Liver (tissue), 3 donors: ENCODE measurements around the gene LRRC4B.

ENCODE experiments used
- ATF3 ChIP-seq: IDR thresholded peaks from 2 replicates; pipeline ENCODE4 v1.6.1; 2016; ENCODE audit warnings: antibody characterized with exemption
- CTCF ChIP-seq: fragments of 150-350 bp; IDR thresholded peaks from 2 replicates; pipeline ENCODE4 v1.5.1; 2017; ENCODE audit warnings: improper control_type of control experiment, low read depth, low read length; ENCODE audit not compliant: missing input control
- EGR1 ChIP-seq, 2 donors: IDR thresholded peaks; 2 replicates each; pipeline ENCODE4 v1.6.1; 2016 to 2018; ENCODE audit warnings: antibody characterized with exemption in 2 of 2, low read depth in 2 of 2
- FOXA1 ChIP-seq: IDR thresholded peaks from 2 replicates; pipeline ENCODE4 v1.6.1; 2016; ENCODE audit warnings: antibody characterized with exemption
- FOXA2 ChIP-seq: IDR thresholded peaks from 2 replicates; pipeline ENCODE4 v1.6.1; 2016; ENCODE audit warnings: antibody characterized with exemption
- GABPA ChIP-seq, 2 donors: IDR thresholded peaks in 1 of 2; conservative IDR thresholded peaks in 1 of 2; 2 replicates each; pipeline ENCODE4 v1.6.1; 2016; ENCODE audit warnings: antibody characterized with exemption in 2 of 2, mild to moderate bottlenecking in 1 of 2, moderate library complexity in 1 of 2
- JUND ChIP-seq, 2 donors: IDR thresholded peaks; 2 replicates each; pipeline ENCODE4 v1.6.1; 2016; ENCODE audit warnings: antibody characterized with exemption in 2 of 2
- RAD21 ChIP-seq, 2 donors: IDR thresholded peaks; 2 replicates each; pipeline ENCODE4 v1.6.1; 2016; ENCODE audit warnings: antibody characterized with exemption in 2 of 2, mild to moderate bottlenecking in 2 of 2
- TAF1 ChIP-seq: conservative IDR thresholded peaks from 2 replicates; pipeline ENCODE4 v1.6.1; 2016; ENCODE audit warnings: antibody characterized with exemption, mild to moderate bottlenecking
- YY1 ChIP-seq: IDR thresholded peaks from 2 replicates; pipeline ENCODE4 v1.6.1; 2016; ENCODE audit warnings: antibody characterized with exemption, mild to moderate bottlenecking
- ZBTB33 ChIP-seq: IDR thresholded peaks from 2 replicates; pipeline ENCODE4 v1.6.1; 2016; ENCODE audit warnings: antibody characterized with exemption
- donor health status: healthy.
- donor health status: healthy.

GRCh38 chr19:50567882-50568727, at the start of gene LRRC4B:
- no peak for TF ChIP-seq CTCF
- TF ChIP-seq RAD21 (IDR thresholded peaks at IDR 0.05), result no peak
- TF ChIP-seq FOXA1, result no peak
- TF ChIP-seq ZBTB33, result no peak
- no peak for TF ChIP-seq ATF3
- no peak for TF ChIP-seq YY1
- TF ChIP-seq TAF1, result no peak
- no peak for TF ChIP-seq JUND (IDR thresholded peaks at IDR 0.05)
- no peak for TF ChIP-seq GABPA (IDR thresholded peaks at IDR 0.05 in 1 of 2, conservative IDR thresholded peaks at IDR 0.05 in 1 of 2)
- TF ChIP-seq EGR1 (IDR thresholded peaks at IDR 0.05; ENCODE audit: low read depth in 2 of 2), result no peak
- TF ChIP-seq FOXA2, result no peak
